IPS-20b (cell line): Measurements from ENCODE around the gene NPAS4.
A peak's percentile ranks its signal among the peaks of the same experiment; 100 is the strongest.
"Not testable (repeated sequence)": the region's sequence is repeated elsewhere in the genome, so short reads cannot be mapped to it uniquely, and the experiment has no call there.

ENCODE experiments used
- H3K27ac ChIP-seq: one replicate; pipeline ENCODE4 v1.5.1; 2013; ENCODE audit warnings: low read length
- H3K27me3 ChIP-seq: 2 replicates; pipeline ENCODE4 v1.6.1; 2013; ENCODE audit warnings: mild to moderate bottlenecking, low read length, inconsistent platforms; ENCODE audit not compliant: insufficient read depth
- H3K36me3 ChIP-seq: 2 replicates; pipeline ENCODE4 v1.6.1; 2013; ENCODE audit warnings: low read depth, mild to moderate bottlenecking, inconsistent platforms, low read length, moderate library complexity; ENCODE audit not compliant: insufficient read depth
- H3K4me1 ChIP-seq: 2 replicates; pipeline ENCODE4 v1.6.1; 2013; ENCODE audit warnings: mild to moderate bottlenecking, control low read depth, inconsistent platforms, low read length, moderate library complexity; ENCODE audit not compliant: insufficient read depth
- H3K4me3 ChIP-seq: 2 replicates; pipeline ENCODE4 v1.5.1; 2013; ENCODE audit warnings: mild to moderate bottlenecking, low read length, inconsistent platforms
- H3K9ac ChIP-seq: 2 replicates; pipeline ENCODE4 v1.6.1; 2013; ENCODE audit warnings: low read depth, mild to moderate bottlenecking, inconsistent platforms, low read length, moderate library complexity
- H3K9me3 ChIP-seq: 2 replicates; pipeline ENCODE4 v1.6.1; 2013; ENCODE audit warnings: mild to moderate bottlenecking, low read depth, low read length, inconsistent platforms; ENCODE audit not compliant: insufficient read depth

Gene NPAS4

GRCh38 chr11:66420671-66421476 lies at the start of gene NPAS4:
TSS of gene NPAS4 (plus strand) at chr11:66421035. CDS start at chr11:66421180, 145 bp downstream.
- H3K27me3 ChIP-seq: peaks cover 34% of the 10 kb centered on the region
- H3K4me1 ChIP-seq: peaks cover 19% of the 10 kb centered on the region
- H3K36me3 ChIP-seq: peaks cover 5% of the 10 kb centered on the region; the same call in 1 of the 2 replicates
- no peaks in the 10 kb centered on the region for H3K9me3 ChIP-seq
- H3K9ac ChIP-seq: peak within 1 kb of the TSS; percentile 63; the same call in 1 of the 2 replicates
- no peak within 1 kb of the TSS for H3K27ac ChIP-seq
- peak within 1 kb of the TSS; percentile 68 for H3K4me3 ChIP-seq

- Histone ChIP-seq H3K4me1 (peaks cover 14% of the 10 kb centered on the region), H3K36me3 (peaks cover 31% of the 10 kb centered on the region), H3K27ac (peak within 1 kb of the TSS; percentile 94), H3K9ac (peak within 1 kb of the TSS; percentile 98), H3K27me3 (no peaks in the 10 kb centered on the region), H3K9me3 (no peaks in the 10 kb centered on the region), H3K4me3 (peak within 1 kb of the TSS; percentile 98)
Measured at GRCh38 chr11:66371627-66372415, 49.0 kb upstream of the NPAS4 start, which contains the start of gene SLC29A2. TSS of gene SLC29A2 (minus strand) at chr11:66371760. CDS start at chr11:66371591, 169 bp downstream.

GRCh38 chr11:66373265-66373664 lies 47.6 kb upstream of the NPAS4 start:
- Histone ChIP-seq H3K36me3 (peaks cover 16% of the 10 kb centered on the region), H3K4me3 (no peak overlapping the region), H3K4me1 (peaks cover 14% of the 10 kb centered on the region), H3K9ac (no peak overlapping the region), H3K27ac (no peak overlapping the region), H3K27me3 (no peaks in the 10 kb centered on the region), H3K9me3 (no peaks in the 10 kb centered on the region)

- not testable (repeated sequence) for H3K27me3 ChIP-seq, H3K4me3 ChIP-seq, H3K27ac ChIP-seq, H3K9me3 ChIP-seq, H3K9ac ChIP-seq
- H3K4me1 ChIP-seq: peaks cover 14% of the 10 kb centered on the region
- peaks cover 11% of the 10 kb centered on the region for H3K36me3 ChIP-seq
Measured at GRCh38 chr11:66373690-66374287, 47.0 kb upstream of the NPAS4 start.

GRCh38 chr11:66380264-66380663 lies 40.6 kb upstream of the NPAS4 start:
- H3K27ac ChIP-seq, H3K4me3 ChIP-seq, H3K9ac ChIP-seq, H3K4me1 ChIP-seq, H3K9me3 ChIP-seq, H3K36me3 ChIP-seq, H3K27me3 ChIP-seq: not testable (repeated sequence)

- not testable (repeated sequence) for H3K4me1 ChIP-seq, H3K27ac ChIP-seq, H3K9ac ChIP-seq, H3K27me3 ChIP-seq, H3K9me3 ChIP-seq, H3K36me3 ChIP-seq, H3K4me3 ChIP-seq
Measured at GRCh38 chr11:66384316-66384715, 36.5 kb upstream of the NPAS4 start.

GRCh38 chr11:66386171-66387069 lies 34.4 kb upstream of the NPAS4 start:
- Histone ChIP-seq H3K36me3 (no peaks in the 10 kb centered on the region), H3K9ac (peak overlapping the region; percentile 33; the same call in 1 of the 2 replicates), H3K27me3 (peaks cover 9% of the 10 kb centered on the region), H3K9me3 (no peaks in the 10 kb centered on the region), H3K4me3 (peak overlapping the region; percentile 42), H3K27ac (no peak overlapping the region), H3K4me1 (0 out of 2 replicates have a peak, but pooled peaks cover 3% of the 10 kb centered on the region)

- H3K4me1 ChIP-seq: 0 out of 2 replicates have a peak, but pooled peaks cover 3% of the 10 kb centered on the region
Measured at GRCh38 chr11:66388780-66389386, 32.0 kb upstream of the NPAS4 start.

GRCh38 chr11:66391322-66391721 lies 29.5 kb upstream of the NPAS4 start:
- H3K36me3 ChIP-seq: no peaks in the 10 kb centered on the region
- no peaks in the 10 kb centered on the region for H3K9me3 ChIP-seq
- H3K9ac ChIP-seq: no peak overlapping the region
- peaks cover 8% of the 10 kb centered on the region for H3K27me3 ChIP-seq
- 0 out of 2 replicates have a peak, but pooled peaks cover 3% of the 10 kb centered on the region for H3K4me1 ChIP-seq
- no peak overlapping the region for H3K4me3 ChIP-seq
- no peak overlapping the region for H3K27ac ChIP-seq

More at GRCh38 chr11:66388780-66389386, 32.0 kb upstream of the NPAS4 start:
- Histone ChIP-seq H3K9ac (no peak overlapping the region), H3K27ac (no peak overlapping the region), H3K4me3 (no peak overlapping the region), H3K27me3 (peaks cover 9% of the 10 kb centered on the region), H3K9me3 (no peaks in the 10 kb centered on the region), H3K36me3 (no peaks in the 10 kb centered on the region)

- no peaks in the 10 kb centered on the region for H3K4me1 ChIP-seq
- no peak overlapping the region for H3K27ac ChIP-seq
- H3K9me3 ChIP-seq: no peaks in the 10 kb centered on the region
- H3K4me3 ChIP-seq: no peak overlapping the region
- H3K9ac ChIP-seq: no peak overlapping the region
- H3K36me3 ChIP-seq: no peaks in the 10 kb centered on the region
- no peaks in the 10 kb centered on the region for H3K27me3 ChIP-seq
Measured at GRCh38 chr11:66393954-66394353, 26.9 kb upstream of the NPAS4 start.
